ENCODE results near the gene OMG.

OMG gene

DNA sequence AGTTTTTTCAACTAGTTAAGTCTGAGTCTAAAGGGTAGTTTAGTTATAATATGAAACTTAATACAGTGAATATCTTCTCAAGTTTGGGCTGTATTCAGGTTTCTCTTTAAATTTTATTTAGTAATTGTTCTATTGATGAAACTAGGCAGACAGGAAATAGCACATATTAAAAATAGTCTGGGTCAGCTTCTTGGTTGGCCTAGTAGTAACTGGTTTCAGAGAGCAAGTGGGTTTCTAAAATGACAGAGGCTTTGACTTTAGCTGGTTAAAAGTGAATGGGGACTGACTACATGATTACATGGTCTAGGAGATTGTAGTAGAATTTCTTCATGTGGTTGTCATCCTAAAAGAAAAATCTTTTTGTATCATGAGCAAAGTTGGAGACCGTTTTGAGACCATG is 46.8 kb downstream of the OMG start:
- TF ChIP-seq, protein P1, sequence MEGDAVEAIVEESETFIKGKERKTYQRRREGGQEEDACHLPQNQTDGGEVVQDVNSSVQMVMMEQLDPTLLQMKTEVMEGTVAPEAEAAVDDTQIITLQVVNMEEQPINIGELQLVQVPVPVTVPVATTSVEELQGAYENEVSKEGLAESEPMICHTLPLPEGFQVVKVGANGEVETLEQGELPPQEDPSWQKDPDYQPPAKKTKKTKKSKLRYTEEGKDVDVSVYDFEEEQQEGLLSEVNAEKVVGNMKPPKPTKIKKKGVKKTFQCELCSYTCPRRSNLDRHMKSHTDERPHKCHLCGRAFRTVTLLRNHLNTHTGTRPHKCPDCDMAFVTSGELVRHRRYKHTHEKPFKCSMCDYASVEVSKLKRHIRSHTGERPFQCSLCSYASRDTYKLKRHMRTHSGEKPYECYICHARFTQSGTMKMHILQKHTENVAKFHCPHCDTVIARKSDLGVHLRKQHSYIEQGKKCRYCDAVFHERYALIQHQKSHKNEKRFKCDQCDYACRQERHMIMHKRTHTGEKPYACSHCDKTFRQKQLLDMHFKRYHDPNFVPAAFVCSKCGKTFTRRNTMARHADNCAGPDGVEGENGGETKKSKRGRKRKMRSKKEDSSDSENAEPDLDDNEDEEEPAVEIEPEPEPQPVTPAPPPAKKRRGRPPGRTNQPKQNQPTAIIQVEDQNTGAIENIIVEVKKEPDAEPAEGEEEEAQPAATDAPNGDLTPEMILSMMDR (IDR thresholded peaks at IDR 0.05; ENCODE audit: low read length): no peak
- H3F3A ChIP-seq (ENCODE audit: insufficient read depth, low read length): no peaks in the 10 kb centered on the region
- no peak overlapping the region for H3K4me3 ChIP-seq (ENCODE audit: low read depth, low read length, poor library complexity, severe bottlenecking)
- no peaks in the 10 kb centered on the region for H4K20me1 ChIP-seq (ENCODE audit: insufficient read depth, low read length)
- H3K27ac ChIP-seq (ENCODE audit: low read depth, low read length, poor library complexity, severe bottlenecking): no peak overlapping the region
- H3K27me3 ChIP-seq (ENCODE audit: insufficient read depth, low read length): no peaks in the 10 kb centered on the region
- H3K4me2 ChIP-seq (ENCODE audit: low read length): no peak overlapping the region
- no peak overlapping the region for H2AFZ ChIP-seq (ENCODE audit: low read length)
- H3K4me1 ChIP-seq (ENCODE audit: insufficient read depth, low read length, severe bottlenecking): peaks cover 11% of the 10 kb centered on the region
- no peak overlapping the region for H3K9ac ChIP-seq (ENCODE audit: low read length)
- H3K9me3 ChIP-seq (ENCODE audit: low read length): no peaks in the 10 kb centered on the region
- no peaks in the 10 kb centered on the region for H3K79me2 ChIP-seq (ENCODE audit: insufficient read depth, low read length)
- H3K36me3 ChIP-seq (ENCODE audit: insufficient read depth, low read length): peaks cover 5% of the 10 kb centered on the region; the same call in 1 of the 2 replicates
- no peaks in the 10 kb centered on the region for H3K9me2 ChIP-seq (ENCODE audit: low read depth, low read length)

- no peaks in the 10 kb centered on the region for H3F3A ChIP-seq (ENCODE audit: insufficient read depth, low read length)
- H3K4me3 ChIP-seq (ENCODE audit: low read depth, low read length, poor library complexity, severe bottlenecking): no peak overlapping the region
- no peaks in the 10 kb centered on the region for H3K9me3 ChIP-seq (ENCODE audit: low read length)
- no peaks in the 10 kb centered on the region for H3K27me3 ChIP-seq (ENCODE audit: insufficient read depth, low read length)
- no peak for TF ChIP-seq EZH2 (IDR thresholded peaks at IDR 0.05; ENCODE audit: borderline replicate concordance, low read length)
- TF ChIP-seq, protein P1 (IDR thresholded peaks at IDR 0.05; ENCODE audit: low read length): no peak
- peaks cover 5% of the 10 kb centered on the region; the same call in 1 of the 2 replicates for H3K36me3 ChIP-seq (ENCODE audit: insufficient read depth, low read length)
- H3K4me2 ChIP-seq (ENCODE audit: low read length): no peak overlapping the region
- H3K9ac ChIP-seq (ENCODE audit: low read length): no peak overlapping the region
- H3K9me2 ChIP-seq (ENCODE audit: low read depth, low read length): no peaks in the 10 kb centered on the region
- peaks cover 11% of the 10 kb centered on the region for H3K4me1 ChIP-seq (ENCODE audit: insufficient read depth, low read length, severe bottlenecking)
- H3K79me2 ChIP-seq (ENCODE audit: insufficient read depth, low read length): no peaks in the 10 kb centered on the region
- H3K27ac ChIP-seq (ENCODE audit: low read depth, low read length, poor library complexity, severe bottlenecking): no peak overlapping the region
- no peak overlapping the region for H2AFZ ChIP-seq (ENCODE audit: low read length)
- no peaks in the 10 kb centered on the region for H4K20me1 ChIP-seq (ENCODE audit: insufficient read depth, low read length)
Measured at GRCh38 chr17:31249835-31250141, 47.3 kb downstream of the OMG start.

DNA sequence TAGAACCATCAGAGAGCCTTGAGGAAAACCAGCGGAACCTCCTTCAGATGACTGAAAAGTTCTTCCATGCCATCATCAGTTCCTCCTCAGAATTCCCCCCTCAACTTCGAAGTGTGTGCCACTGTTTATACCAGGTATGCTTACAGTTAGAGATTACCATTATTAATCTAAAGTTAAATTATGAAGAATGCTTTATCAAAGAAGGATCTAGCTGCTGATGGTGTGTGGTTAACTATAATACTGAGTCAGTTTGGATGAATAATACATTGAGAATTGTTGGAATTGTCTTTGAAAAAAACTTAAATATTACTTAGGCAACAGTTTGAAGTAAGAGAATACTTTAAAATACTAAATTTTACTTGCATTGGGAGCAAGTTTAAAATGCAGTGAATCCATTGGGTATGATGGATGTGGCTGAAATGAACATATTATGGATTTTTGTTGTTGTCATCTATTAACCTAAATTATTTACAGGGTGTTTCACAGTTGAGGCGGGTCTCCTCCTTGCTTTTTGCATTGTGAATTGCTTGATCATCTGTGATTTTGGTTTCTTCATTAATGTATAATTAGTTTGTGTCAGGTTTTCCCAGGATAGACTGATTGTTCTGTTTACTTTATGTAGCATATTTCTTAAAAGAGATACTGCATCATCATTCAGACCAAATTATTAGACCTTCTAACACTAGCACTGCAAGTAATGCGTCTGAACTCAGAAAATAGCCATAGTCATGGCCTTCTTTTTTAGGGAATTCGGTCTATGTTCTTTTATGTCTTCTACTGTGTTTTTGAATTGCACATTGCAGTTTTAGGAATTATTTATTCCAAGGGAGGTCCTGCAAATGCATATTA is 47.8 kb downstream of the OMG start:
- Histone ChIP-seq H2AFZ (ENCODE audit: low read length) (no peak overlapping the region), H3K4me3 (ENCODE audit: low read depth, low read length, poor library complexity, severe bottlenecking) (no peak overlapping the region), H3K4me2 (ENCODE audit: low read length) (no peak overlapping the region), H3K27ac (ENCODE audit: low read depth, low read length, poor library complexity, severe bottlenecking) (no peak overlapping the region), H4K20me1 (ENCODE audit: insufficient read depth, low read length) (no peaks in the 10 kb centered on the region), H3K9me2 (ENCODE audit: low read depth, low read length) (no peaks in the 10 kb centered on the region), H3K79me2 (ENCODE audit: insufficient read depth, low read length) (no peaks in the 10 kb centered on the region), H3K9ac (ENCODE audit: low read length) (no peak overlapping the region), H3K27me3 (ENCODE audit: insufficient read depth, low read length) (no peaks in the 10 kb centered on the region), H3K4me1 (ENCODE audit: insufficient read depth, low read length, severe bottlenecking) (peaks cover 11% of the 10 kb centered on the region), H3F3A (ENCODE audit: insufficient read depth, low read length) (no peaks in the 10 kb centered on the region), H3K9me3 (ENCODE audit: low read length) (no peaks in the 10 kb centered on the region), H3K36me3 (ENCODE audit: insufficient read depth, low read length) (peaks cover 5% of the 10 kb centered on the region; the same call in 1 of the 2 replicates)
- TF ChIP-seq, protein P1 (IDR thresholded peaks at IDR 0.05; ENCODE audit: low read length): no peak
- no peak for TF ChIP-seq EZH2 (IDR thresholded peaks at IDR 0.05; ENCODE audit: borderline replicate concordance, low read length)

Data from OCI-LY1 (cell line).